Measurements from ENCODE around the gene CEP295NL.

Gene CEP295NL

DNA sequence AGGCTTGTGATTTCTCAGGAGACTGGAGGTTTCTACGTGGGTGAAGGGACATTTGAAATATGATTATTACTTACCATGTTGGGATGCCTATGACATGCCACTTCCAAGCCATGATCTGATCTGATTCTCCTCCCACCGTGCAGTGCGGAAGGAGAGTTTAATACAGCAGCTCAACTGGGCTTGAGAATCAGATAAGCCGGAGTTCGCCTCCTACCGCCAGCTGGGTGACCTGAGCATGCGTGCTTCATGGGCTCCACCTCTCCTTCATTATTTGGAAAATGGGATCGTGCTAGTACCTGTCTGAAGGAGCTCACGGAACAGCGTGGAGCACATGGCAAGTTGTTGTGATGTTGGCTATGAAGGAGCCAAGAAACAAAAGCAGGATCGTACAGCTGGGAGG, 34.6 kb upstream of the CEP295NL start:
- DNase-seq (ENCODE audit: low spot score in 2 of 2) (no peak), ATAC-seq (ENCODE audit: low read depth) (no peak)
- Mint-ChIP-seq H3K9me3 (no peaks in the 10 kb centered on the region), H3K27ac (no peak overlapping the region), H3K27me3 (peaks cover 11% of the 10 kb centered on the region), H3K36me3 (no peaks in the 10 kb centered on the region), H3K4me3 (no peak overlapping the region), H3K4me1 (peaks cover 9% of the 10 kb centered on the region)

- no peak overlapping the region for H3K4me3 Mint-ChIP-seq
- H3K36me3 Mint-ChIP-seq, result no peaks in the 10 kb centered on the region
- DNase-seq (ENCODE audit: low spot score in 2 of 2), result no peak
- H3K9me3 Mint-ChIP-seq, result no peaks in the 10 kb centered on the region
- peaks cover 9% of the 10 kb centered on the region for H3K4me1 Mint-ChIP-seq
- peaks cover 11% of the 10 kb centered on the region for H3K27me3 Mint-ChIP-seq
- no peak overlapping the region for H3K27ac Mint-ChIP-seq
- no peak for ATAC-seq (ENCODE audit: low read depth)
These were observed 32.7 kb upstream of the CEP295NL start for GRCh38 chr17:78935419-78936323.

GRCh38 chr17:78934681-78935418, 31.8 kb upstream of the CEP295NL start:
- no peak overlapping the region for H3K4me3 Mint-ChIP-seq
- ATAC-seq (ENCODE audit: low read depth) (no peak), DNase-seq (ENCODE audit: low spot score in 2 of 2) (no peak)
- peaks cover 11% of the 10 kb centered on the region for H3K27me3 Mint-ChIP-seq
- no peaks in the 10 kb centered on the region for H3K36me3 Mint-ChIP-seq
- peak overlapping the region; percentile 71 for H3K27ac Mint-ChIP-seq
- no peaks in the 10 kb centered on the region for H3K9me3 Mint-ChIP-seq
- peaks cover 9% of the 10 kb centered on the region for H3K4me1 Mint-ChIP-seq

DNA sequence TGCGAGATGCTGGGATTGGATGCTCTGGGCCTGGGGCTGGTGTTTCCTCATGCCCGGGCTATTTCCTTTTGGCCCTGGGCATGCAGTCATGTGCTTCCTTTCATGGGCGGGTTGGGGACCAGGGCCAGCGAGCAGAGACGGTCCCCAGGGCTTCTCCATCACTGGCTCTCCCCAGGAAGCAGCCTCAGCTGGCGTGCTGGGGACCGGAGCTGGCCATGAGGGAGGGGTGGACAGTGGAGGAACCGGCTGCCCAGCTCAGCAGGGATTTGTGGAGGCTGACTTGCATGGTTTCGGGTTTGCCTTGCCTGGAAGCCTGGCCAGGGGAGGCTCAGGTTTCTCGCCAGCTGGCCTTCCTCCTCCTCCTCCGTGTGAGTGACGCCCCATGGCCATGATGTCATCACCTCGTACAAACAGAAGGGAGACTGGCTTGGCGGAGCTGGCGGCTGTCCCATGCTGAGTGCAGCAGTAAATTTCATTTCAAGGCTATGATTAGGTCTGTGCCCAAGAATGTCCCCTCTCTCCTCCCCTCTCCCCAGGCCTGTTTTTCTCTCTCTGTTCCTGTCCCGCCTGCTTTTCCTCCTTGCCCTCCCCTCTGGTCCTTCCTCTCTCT, 31.1 kb upstream of the CEP295NL start:
- H3K27me3 Mint-ChIP-seq, result peaks cover 9% of the 10 kb centered on the region
- H3K9me3 Mint-ChIP-seq, result no peaks in the 10 kb centered on the region
- H3K36me3 Mint-ChIP-seq, result no peaks in the 10 kb centered on the region
- no peak for DNase-seq (ENCODE audit: low spot score in 2 of 2)
- peaks cover 9% of the 10 kb centered on the region for H3K4me1 Mint-ChIP-seq
- no peak for ATAC-seq (ENCODE audit: low read depth)
- peak overlapping the region; percentile 71 for H3K27ac Mint-ChIP-seq
- no peak overlapping the region for H3K4me3 Mint-ChIP-seq

- H3K36me3 Mint-ChIP-seq, result no peaks in the 10 kb centered on the region
- DNase-seq (ENCODE audit: low spot score in 2 of 2) (no peak), ATAC-seq (ENCODE audit: low read depth) (peak; percentile 87)
- H3K27ac Mint-ChIP-seq, result no peak overlapping the region
- H3K4me3 Mint-ChIP-seq, result no peak overlapping the region
- H3K4me1 Mint-ChIP-seq, result peaks cover 9% of the 10 kb centered on the region
- H3K9me3 Mint-ChIP-seq, result no peaks in the 10 kb centered on the region
- H3K27me3 Mint-ChIP-seq, result peaks cover 10% of the 10 kb centered on the region
These were observed 30.3 kb upstream of the CEP295NL start for GRCh38 chr17:78933025-78933958.

DNA sequence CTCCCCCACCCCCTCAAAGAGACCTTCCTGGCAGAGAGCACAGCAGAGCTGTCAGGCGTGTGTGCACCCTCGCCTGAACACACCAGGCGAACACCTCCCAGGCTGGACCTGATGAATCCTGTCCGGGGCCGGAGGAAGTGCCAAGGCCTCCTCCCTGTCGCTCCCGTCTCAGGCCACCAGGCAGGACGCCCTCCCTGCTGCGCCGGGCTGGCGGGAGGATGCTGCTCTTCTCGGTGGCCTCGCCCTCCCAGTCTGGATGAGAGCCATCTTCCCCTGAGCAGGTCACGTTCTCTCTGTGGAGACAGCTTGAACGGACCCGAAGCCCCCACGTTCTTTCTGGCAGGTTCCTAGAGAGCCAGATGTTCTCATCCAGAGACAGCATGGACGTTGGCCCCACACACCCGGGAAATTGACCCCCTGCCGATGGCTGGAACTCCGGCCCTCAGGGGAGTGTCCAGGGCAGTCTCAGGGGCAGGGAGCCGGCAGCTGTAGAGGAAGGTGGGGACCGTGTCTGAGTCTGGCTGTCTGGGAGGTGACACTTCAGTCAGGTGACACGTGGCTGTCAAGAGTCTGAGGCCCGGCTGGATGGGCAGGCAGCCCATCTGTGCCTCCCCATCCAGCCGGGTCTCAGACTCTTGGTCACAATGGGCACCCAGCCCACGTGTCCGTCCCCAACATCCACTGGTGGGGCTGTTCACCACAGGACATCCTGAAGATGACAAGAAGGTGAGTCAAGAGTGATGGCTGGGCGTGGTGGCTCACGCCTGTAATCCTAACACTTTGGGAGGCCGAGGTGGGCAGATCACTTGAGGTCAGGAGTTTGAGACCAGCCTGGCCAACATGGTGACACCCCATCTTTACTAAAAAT, 27.1 kb upstream of the CEP295NL start:
- H3K9me3 Mint-ChIP-seq, result no peaks in the 10 kb centered on the region
- peaks cover 10% of the 10 kb centered on the region for H3K27me3 Mint-ChIP-seq
- ATAC-seq (ENCODE audit: low read depth), result no peak
- H3K36me3 Mint-ChIP-seq, result no peaks in the 10 kb centered on the region
- no peak overlapping the region for H3K27ac Mint-ChIP-seq
- H3K4me3 Mint-ChIP-seq, result no peak overlapping the region
- no peak for DNase-seq (ENCODE audit: low spot score in 2 of 2)
- peaks cover 9% of the 10 kb centered on the region for H3K4me1 Mint-ChIP-seq

DNA sequence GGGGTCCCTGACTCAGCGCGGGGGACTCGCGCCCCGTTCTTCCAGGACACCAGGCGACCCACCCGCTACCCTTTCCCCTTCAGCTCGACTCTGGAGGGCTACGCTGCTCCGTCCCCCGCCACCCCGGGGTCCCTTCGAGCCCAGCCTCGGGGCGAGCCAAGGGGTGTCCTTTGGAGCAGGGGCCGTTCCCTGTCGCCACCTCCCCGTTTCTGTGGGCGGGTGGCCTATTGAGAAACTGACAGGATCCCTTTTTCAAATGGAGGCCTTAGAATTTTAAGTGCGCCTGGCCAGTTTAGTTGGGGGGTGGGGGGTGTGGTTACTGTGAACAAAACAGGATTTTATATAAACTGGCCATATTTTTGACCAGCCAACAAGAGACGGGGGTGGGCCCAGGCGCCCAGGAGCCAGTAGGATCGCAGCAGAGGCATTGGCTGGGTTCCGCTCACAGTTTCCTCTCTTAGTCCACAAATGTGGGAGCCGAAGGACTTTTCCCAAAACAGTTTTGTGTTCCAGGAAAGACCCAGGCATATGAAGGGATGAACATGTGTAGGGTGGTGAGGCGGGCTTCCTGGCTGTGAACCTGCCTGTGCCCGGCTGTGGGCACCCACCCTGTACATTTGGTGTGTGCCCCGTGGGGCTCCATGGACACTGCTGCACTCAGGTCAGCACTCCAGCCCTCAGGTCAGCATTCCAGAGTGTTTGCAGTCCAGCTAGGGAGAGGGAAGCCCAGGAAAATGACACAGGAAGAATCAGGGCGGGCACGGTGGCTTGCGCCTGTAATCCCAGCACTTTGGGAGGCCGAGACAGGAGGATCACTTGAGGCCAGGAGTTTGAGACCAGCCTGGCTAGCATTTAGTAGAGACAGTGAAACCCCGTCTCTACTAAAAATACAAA, 22.9 kb upstream of the CEP295NL start:
- H3K27ac Mint-ChIP-seq, result no peak overlapping the region
- ATAC-seq (ENCODE audit: low read depth) (no peak), DNase-seq (ENCODE audit: low spot score in 2 of 2) (no peak)
- peaks cover 7% of the 10 kb centered on the region for H3K27me3 Mint-ChIP-seq
- no peaks in the 10 kb centered on the region for H3K9me3 Mint-ChIP-seq
- peaks cover 6% of the 10 kb centered on the region for H3K4me1 Mint-ChIP-seq
- H3K4me3 Mint-ChIP-seq, result peak overlapping the region; percentile 65
- H3K36me3 Mint-ChIP-seq, result no peaks in the 10 kb centered on the region

DNA sequence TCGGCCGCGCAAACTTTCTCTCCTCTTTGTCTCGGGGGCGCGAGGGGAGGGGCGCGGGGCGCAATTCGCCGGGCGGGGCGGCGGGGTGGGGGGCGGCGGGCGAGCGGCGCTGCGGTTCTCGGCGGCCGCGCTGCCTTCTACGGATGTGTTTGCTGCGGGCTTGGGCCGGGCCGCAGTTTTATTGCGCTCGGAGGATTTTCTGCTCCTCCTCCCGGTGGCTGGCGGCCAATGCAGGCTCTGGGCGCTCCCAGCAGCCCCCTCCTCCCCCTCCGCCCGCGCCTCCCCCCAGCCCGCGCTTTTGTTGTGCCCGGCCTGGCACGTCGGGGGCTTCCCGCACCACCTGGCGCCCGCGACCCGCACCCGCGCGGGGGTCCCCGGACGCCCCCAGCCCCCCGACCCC, 22.2 kb upstream of the CEP295NL start, which contains the start of gene TIMP2:
Gene TIMP2 (minus strand): TSS at position 154 of the 400 bp plus-strand sequence. CDS start 299 bp downstream, outside the sequence.
- Mint-ChIP-seq H3K4me3 (peak within 1 kb of the TSS; percentile 88), H3K4me1 (peaks cover 6% of the 10 kb centered on the region), H3K36me3 (no peaks in the 10 kb centered on the region), H3K27me3 (peaks cover 7% of the 10 kb centered on the region), H3K27ac (peak within 1 kb of the TSS; percentile 82), H3K9me3 (no peaks in the 10 kb centered on the region)
- ATAC-seq (ENCODE audit: low read depth) (peak; percentile 69), DNase-seq (ENCODE audit: low spot score in 2 of 2) (peak; percentile 68 to 72)

- DNase-seq (ENCODE audit: low spot score in 2 of 2), result no peak
- H3K27ac Mint-ChIP-seq, result no peak overlapping the region
- no peaks in the 10 kb centered on the region for H3K36me3 Mint-ChIP-seq
- ATAC-seq (ENCODE audit: low read depth), result no peak
- peak overlapping the region; percentile 88 for H3K4me3 Mint-ChIP-seq
- H3K9me3 Mint-ChIP-seq, result no peaks in the 10 kb centered on the region
- H3K4me1 Mint-ChIP-seq, result peaks cover 6% of the 10 kb centered on the region
- H3K27me3 Mint-ChIP-seq, result peaks cover 8% of the 10 kb centered on the region
These were observed 21.6 kb upstream of the CEP295NL start for GRCh38 chr17:78924481-78925151.

DNA sequence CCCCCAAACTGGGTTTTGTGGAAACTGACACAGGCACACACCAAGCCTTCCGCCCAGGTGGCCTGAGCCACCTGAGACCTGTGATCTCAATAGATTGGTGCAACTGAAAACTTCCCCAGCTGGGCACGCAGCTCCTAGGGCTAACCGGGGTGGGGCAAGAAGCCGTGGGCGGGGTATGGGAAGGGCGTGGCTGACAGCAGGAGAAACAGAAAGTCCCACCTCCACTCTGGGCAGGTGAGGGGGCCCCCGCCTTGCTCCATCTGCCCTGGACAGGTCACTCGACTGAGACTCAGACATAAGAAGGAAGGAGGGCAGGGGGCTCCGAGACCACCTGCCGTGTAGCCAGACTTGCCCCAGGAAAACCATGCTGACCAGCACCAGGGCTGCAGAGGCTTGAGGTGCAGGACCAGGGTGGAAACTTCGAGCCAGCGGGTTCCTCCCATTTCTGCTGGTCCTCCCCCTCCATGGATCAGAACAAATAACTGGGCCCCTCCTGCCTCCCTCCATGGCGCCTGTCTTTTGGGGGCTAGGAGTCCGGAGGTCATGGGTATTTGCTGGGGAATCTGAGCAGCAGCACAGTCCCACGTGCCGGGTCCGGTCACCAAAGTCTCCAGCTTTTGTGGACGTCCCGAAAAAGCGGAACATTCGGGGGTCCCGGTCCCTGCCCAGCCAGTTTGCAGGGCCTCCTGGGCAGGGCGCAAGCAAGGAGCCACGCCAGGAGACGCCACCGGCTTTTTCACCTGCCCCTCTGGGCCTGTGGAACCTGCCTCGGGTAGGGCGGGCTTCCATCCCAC, 20.9 kb upstream of the CEP295NL start:
- Mint-ChIP-seq H3K9me3 (no peaks in the 10 kb centered on the region), H3K27ac (peak overlapping the region; percentile 82), H3K36me3 (no peaks in the 10 kb centered on the region), H3K4me1 (peaks cover 6% of the 10 kb centered on the region), H3K27me3 (peaks cover 6% of the 10 kb centered on the region), H3K4me3 (peak overlapping the region; percentile 88)
- DNase-seq (ENCODE audit: low spot score in 2 of 2) (peak; percentile 70 to 83), ATAC-seq (ENCODE audit: low read depth) (peak; percentile 88)

Data from memory B cell (primary cell).